ENCODE results near the gene TEX11. TPM values are rescaled to one million over a fixed set of nuclear protein-coding genes. Genes with fewer than 3 reads are reported as not detected.

The TEX11 gene
- total RNA-seq, 1 donor from 2014 or later, result not detected

GRCh38 chrX:70636218-70636617 lies 272.3 kb downstream of the TEX11 start:
- no peak overlapping the region for H3K4me3 Mint-ChIP-seq (ENCODE audit: unreplicated experiment)
- H4K20me1 ChIP-seq (ENCODE audit: insufficient read depth, low read length), result no peaks in the 10 kb centered on the region
- no peaks in the 10 kb centered on the region for H3K79me2 ChIP-seq (ENCODE audit: insufficient read depth, low read length)
- no peaks in the 10 kb centered on the region for H3K4me1 Mint-ChIP-seq (ENCODE audit: low read depth, unreplicated experiment)
- H3K27me3 ChIP-seq (ENCODE audit: insufficient read depth, low read length), result no peaks in the 10 kb centered on the region
- DNase-seq (ENCODE audit: low read depth) (no peak), FAIRE-seq (no peak)
- H3K9me3 Mint-ChIP-seq (ENCODE audit: unreplicated experiment), result no peaks in the 10 kb centered on the region
- no peaks in the 10 kb centered on the region for H3K36me3 ChIP-seq (ENCODE audit: insufficient read depth, low read length)
- H2AFZ ChIP-seq (ENCODE audit: low read depth, low read length), result no peak overlapping the region
- H3K27ac Mint-ChIP-seq (ENCODE audit: unreplicated experiment), result no peak overlapping the region
- no peaks in the 10 kb centered on the region for H3K9me3 ChIP-seq (ENCODE audit: insufficient read depth, low read depth, low read length)
- H3K9ac ChIP-seq (ENCODE audit: low read length), result no peak overlapping the region
- no peaks in the 10 kb centered on the region for H3K27me3 Mint-ChIP-seq (ENCODE audit: low read depth, unreplicated experiment)
- TF ChIP-seq CTCF (IDR thresholded peaks at IDR 0.05; ENCODE audit: insufficient read depth, low read depth, low read length) (no peak), EZH2 (IDR thresholded peaks at IDR 0.05; ENCODE audit: insufficient read depth, low read length) (no peak)
- no peak overlapping the region for H3K4me2 ChIP-seq (ENCODE audit: low read length)
- no peaks in the 10 kb centered on the region for H3K4me1 ChIP-seq (ENCODE audit: insufficient read depth, low read length)
- H3K36me3 Mint-ChIP-seq (ENCODE audit: low read depth, unreplicated experiment), result no peaks in the 10 kb centered on the region
- H3K4me3 ChIP-seq (ENCODE audit: insufficient read depth, low read depth, low read length), result no peak overlapping the region
- no peak overlapping the region for H3K27ac ChIP-seq (ENCODE audit: low read depth, low read length)

- Mint-ChIP-seq H3K36me3 (ENCODE audit: low read depth, unreplicated experiment) (no peaks in the 10 kb centered on the region), H3K27me3 (ENCODE audit: low read depth, unreplicated experiment) (no peaks in the 10 kb centered on the region), H3K4me3 (ENCODE audit: unreplicated experiment) (no peak overlapping the region), H3K9me3 (ENCODE audit: unreplicated experiment) (no peaks in the 10 kb centered on the region), H3K27ac (ENCODE audit: unreplicated experiment) (no peak overlapping the region), H3K4me1 (ENCODE audit: low read depth, unreplicated experiment) (no peaks in the 10 kb centered on the region)
- H3K9ac ChIP-seq (ENCODE audit: low read length), result no peak overlapping the region
- no peak for FAIRE-seq
- no peaks in the 10 kb centered on the region for H3K9me3 ChIP-seq (ENCODE audit: insufficient read depth, low read depth, low read length)
- no peaks in the 10 kb centered on the region for H3K79me2 ChIP-seq (ENCODE audit: insufficient read depth, low read length)
- no peaks in the 10 kb centered on the region for H3K4me1 ChIP-seq (ENCODE audit: insufficient read depth, low read length)
- no peak overlapping the region for H3K4me3 ChIP-seq (ENCODE audit: insufficient read depth, low read depth, low read length)
- no peaks in the 10 kb centered on the region for H3K36me3 ChIP-seq (ENCODE audit: insufficient read depth, low read length)
- H3K27me3 ChIP-seq (ENCODE audit: insufficient read depth, low read length), result no peaks in the 10 kb centered on the region
- no peak for DNase-seq (ENCODE audit: low read depth)
- H3K4me2 ChIP-seq (ENCODE audit: low read length), result no peak overlapping the region
- no peaks in the 10 kb centered on the region for H4K20me1 ChIP-seq (ENCODE audit: insufficient read depth, low read length)
- no peak for TF ChIP-seq CTCF (IDR thresholded peaks at IDR 0.05; ENCODE audit: insufficient read depth, low read depth, low read length)
- no peak for TF ChIP-seq EZH2 (IDR thresholded peaks at IDR 0.05; ENCODE audit: insufficient read depth, low read length)
- H2AFZ ChIP-seq (ENCODE audit: low read depth, low read length), result no peak overlapping the region
- H3K27ac ChIP-seq (ENCODE audit: low read depth, low read length), result no peak overlapping the region
Observed at GRCh38 chrX:70635669-70636068, 272.8 kb downstream of the TEX11 start.

GRCh38 chrX:70635227-70635626 lies 273.3 kb downstream of the TEX11 start:
- no peaks in the 10 kb centered on the region for H3K27me3 Mint-ChIP-seq (ENCODE audit: low read depth, unreplicated experiment)
- H3K36me3 ChIP-seq (ENCODE audit: insufficient read depth, low read length), result no peaks in the 10 kb centered on the region
- DNase-seq (ENCODE audit: low read depth), result no peak
- no peak for FAIRE-seq
- no peak overlapping the region for H3K27ac Mint-ChIP-seq (ENCODE audit: unreplicated experiment)
- H3K9me3 Mint-ChIP-seq (ENCODE audit: unreplicated experiment), result no peaks in the 10 kb centered on the region
- no peak overlapping the region for H2AFZ ChIP-seq (ENCODE audit: low read depth, low read length)
- TF ChIP-seq EZH2 (IDR thresholded peaks at IDR 0.05; ENCODE audit: insufficient read depth, low read length) (no peak), CTCF (IDR thresholded peaks at IDR 0.05; ENCODE audit: insufficient read depth, low read depth, low read length) (no peak)
- H3K4me3 Mint-ChIP-seq (ENCODE audit: unreplicated experiment), result no peak overlapping the region
- no peaks in the 10 kb centered on the region for H4K20me1 ChIP-seq (ENCODE audit: insufficient read depth, low read length)
- H3K9ac ChIP-seq (ENCODE audit: low read length), result no peak overlapping the region
- H3K4me2 ChIP-seq (ENCODE audit: low read length), result no peak overlapping the region
- no peaks in the 10 kb centered on the region for H3K27me3 ChIP-seq (ENCODE audit: insufficient read depth, low read length)
- H3K4me1 Mint-ChIP-seq (ENCODE audit: low read depth, unreplicated experiment), result no peaks in the 10 kb centered on the region
- no peaks in the 10 kb centered on the region for H3K4me1 ChIP-seq (ENCODE audit: insufficient read depth, low read length)
- no peak overlapping the region for H3K27ac ChIP-seq (ENCODE audit: low read depth, low read length)
- H3K36me3 Mint-ChIP-seq (ENCODE audit: low read depth, unreplicated experiment), result no peaks in the 10 kb centered on the region
- no peak overlapping the region for H3K4me3 ChIP-seq (ENCODE audit: insufficient read depth, low read depth, low read length)
- H3K9me3 ChIP-seq (ENCODE audit: insufficient read depth, low read depth, low read length), result no peaks in the 10 kb centered on the region
- H3K79me2 ChIP-seq (ENCODE audit: insufficient read depth, low read length), result no peaks in the 10 kb centered on the region

Data from astrocyte (in vitro differentiated cells and primary cell).